Adipocyte (in vitro differentiated cells): ENCODE data around the gene FEM1C.

ENCODE experiments used
- DNase-seq: peaks from one replicate; pipeline ENCODE4 v3.0.0-alpha.2; 2015; ENCODE audit warnings: low read depth
- H3K27me3 ChIP-seq: replicated peaks from 2 replicates; pipeline ENCODE4 v1.7.0; 2013; ENCODE audit warnings: mild to moderate bottlenecking, low read length, moderate library complexity; ENCODE audit not compliant: control insufficient read depth, insufficient read depth
- H3K36me3 ChIP-seq: 2 replicates; pipeline ENCODE4 v1.7.0; 2013; ENCODE audit warnings: low read length, mild to moderate bottlenecking, moderate library complexity; ENCODE audit not compliant: control insufficient read depth, insufficient read depth, severe bottlenecking
- H3K4me1 ChIP-seq: 2 replicates; pipeline ENCODE4 v1.7.0; 2013; ENCODE audit warnings: mild to moderate bottlenecking, low read length, moderate library complexity; ENCODE audit not compliant: control insufficient read depth, insufficient read depth
- H3K4me3 ChIP-seq: 2 replicates; pipeline ENCODE4 v1.7.0; 2013; ENCODE audit warnings: mild to moderate bottlenecking, low read length, moderate library complexity
- H3K9ac ChIP-seq: 2 replicates; pipeline ENCODE4 v1.7.0; 2013; ENCODE audit warnings: mild to moderate bottlenecking, low read length, moderate library complexity
- H3K9me3 ChIP-seq: 2 replicates; pipeline ENCODE4 v1.7.0; 2013; ENCODE audit warnings: mild to moderate bottlenecking, low read length, moderate library complexity; ENCODE audit not compliant: control insufficient read depth

The FEM1C gene

DNA sequence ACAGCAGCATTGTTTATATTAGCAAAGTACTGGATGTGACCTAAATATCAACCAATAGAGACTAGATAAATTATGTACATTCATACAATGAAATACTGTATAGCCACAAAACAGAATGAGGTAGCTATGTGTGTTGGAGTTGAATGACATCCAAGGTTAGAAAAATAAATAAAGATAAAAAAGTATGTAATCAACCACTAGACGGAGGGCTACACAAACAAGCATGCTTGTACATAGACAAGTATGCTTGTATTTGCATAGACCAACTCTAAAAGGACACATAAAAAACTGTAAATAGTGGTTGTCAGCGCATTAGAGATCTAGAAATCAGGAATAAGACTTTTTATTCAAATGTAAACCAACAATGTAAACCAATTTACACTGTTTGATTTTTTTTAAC, 3.0 kb downstream of the FEM1C start:
- H3K9me3 ChIP-seq: peaks cover 9% of the 10 kb centered on the region
- peak; percentile 50 for DNase-seq
- H3K4me3 ChIP-seq: peak overlapping the region; percentile 90

DNA sequence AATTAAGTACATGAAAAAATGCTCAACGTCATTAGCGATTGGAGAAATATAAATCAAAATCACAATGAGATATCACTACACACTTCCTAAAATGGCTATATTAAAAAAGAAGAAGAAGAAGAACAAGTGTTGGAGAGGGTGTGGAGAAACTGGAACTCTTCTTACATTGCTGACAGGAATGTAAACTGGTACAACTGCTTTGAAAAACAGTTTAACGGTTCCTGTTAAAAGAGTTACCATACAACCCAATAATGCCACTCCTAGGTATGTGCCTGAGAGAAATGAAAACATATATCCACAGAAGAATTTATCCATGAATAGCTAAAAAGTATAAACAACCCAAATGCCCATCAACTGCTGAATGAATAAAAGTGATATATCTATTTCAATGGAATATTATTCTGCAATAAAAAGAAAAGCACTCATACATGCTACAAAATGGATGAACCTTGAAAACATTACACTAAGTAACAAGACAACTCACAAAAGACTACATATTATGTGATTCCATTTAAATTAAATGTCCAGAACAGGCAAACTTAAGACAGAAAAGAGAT, 9.0 kb downstream of the FEM1C start:
- no peak for DNase-seq
- H3K9me3 ChIP-seq: no peaks in the 10 kb centered on the region
- no peak overlapping the region for H3K4me3 ChIP-seq
- H3K36me3 ChIP-seq: peaks cover 75% of the 10 kb centered on the region
- H3K27me3 ChIP-seq: no peaks in the 10 kb centered on the region
- H3K9ac ChIP-seq: no peak overlapping the region
- H3K4me1 ChIP-seq: peaks cover 86% of the 10 kb centered on the region

More for the DNA sequence above, 3.0 kb downstream of the FEM1C start:
- peaks cover 50% of the 10 kb centered on the region for H3K36me3 ChIP-seq
- H3K4me1 ChIP-seq: peaks cover 45% of the 10 kb centered on the region
- no peaks in the 10 kb centered on the region for H3K27me3 ChIP-seq
- peak overlapping the region; percentile 96 for H3K9ac ChIP-seq

DNA sequence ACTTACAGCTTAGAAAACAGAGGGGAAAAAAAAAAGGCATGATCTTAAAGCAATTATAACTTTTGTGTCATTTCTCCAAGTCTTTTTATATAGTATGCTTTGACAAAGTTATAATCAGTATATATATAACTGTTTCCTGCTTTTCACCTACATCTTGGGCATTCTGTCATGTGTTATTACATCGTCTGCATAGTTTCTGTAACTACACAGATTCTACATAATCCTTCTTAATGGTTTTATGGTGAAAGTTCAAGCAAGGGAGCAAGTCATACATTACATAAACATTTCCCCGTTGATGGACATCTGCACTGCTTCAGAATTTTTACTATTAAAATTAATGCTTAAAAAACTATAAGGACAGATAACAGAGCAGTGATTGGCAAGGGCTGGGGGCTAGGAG, 12.1 kb downstream of the FEM1C start:
- DNase-seq: peak; percentile 29
- Histone ChIP-seq H3K9me3 (no peaks in the 10 kb centered on the region), H3K36me3 (peaks cover 54% of the 10 kb centered on the region), H3K4me3 (peak overlapping the region; percentile 6), H3K4me1 (peaks cover 84% of the 10 kb centered on the region), H3K9ac (no peak overlapping the region), H3K27me3 (no peaks in the 10 kb centered on the region)

DNA sequence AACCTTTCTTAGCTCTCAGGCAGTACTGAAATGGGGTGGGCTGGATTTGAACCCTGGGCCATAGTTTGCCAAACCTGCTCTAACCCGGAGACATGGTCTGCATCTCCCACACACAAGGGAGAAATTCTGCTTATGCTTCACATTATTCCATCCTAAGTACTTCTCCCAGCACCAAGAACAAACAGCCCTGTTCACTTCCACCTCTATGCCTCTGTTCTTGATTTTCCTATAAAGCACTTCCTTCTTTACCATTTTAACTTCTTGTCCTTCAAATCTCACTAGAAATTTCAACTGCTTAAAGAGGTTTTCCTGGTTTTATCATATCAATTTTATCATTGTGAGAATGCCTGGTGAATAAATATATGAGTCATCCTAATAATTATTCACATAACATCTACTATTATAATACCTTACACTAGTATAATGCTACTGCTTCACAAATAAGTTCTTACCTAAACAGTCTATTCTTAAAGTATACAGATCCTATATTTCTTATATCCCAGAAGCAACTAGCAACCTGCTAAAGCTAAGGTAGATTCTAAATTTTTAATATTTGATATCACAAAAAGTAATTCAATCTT, 12.7 kb downstream of the FEM1C start:
- H3K4me3 ChIP-seq: peak overlapping the region; percentile 4
- no peaks in the 10 kb centered on the region for H3K27me3 ChIP-seq

DNA sequence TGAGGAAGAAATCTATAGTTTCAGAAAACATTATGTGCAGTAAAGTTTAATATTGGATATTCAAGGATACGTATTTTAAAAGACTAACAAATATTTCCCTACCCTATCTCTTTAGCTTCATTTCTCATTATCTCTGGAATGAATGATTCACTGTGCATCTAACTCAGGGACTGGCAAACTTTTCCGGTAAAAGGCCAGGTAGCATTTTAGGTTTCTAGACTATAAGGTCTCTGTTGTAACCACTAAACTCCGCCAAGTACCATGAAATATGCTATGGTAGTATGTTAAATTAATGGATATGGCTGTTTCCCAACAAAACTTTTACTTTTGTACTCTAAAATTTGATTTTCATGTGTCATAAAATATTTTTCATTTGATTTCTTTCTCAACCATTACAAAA, 13.2 kb downstream of the FEM1C start:
- DNase-seq: no peak
- H3K4me3 ChIP-seq: peak overlapping the region; percentile 4
- H3K36me3 ChIP-seq: peaks cover 54% of the 10 kb centered on the region
- H3K4me1 ChIP-seq: peaks cover 80% of the 10 kb centered on the region
- H3K27me3 ChIP-seq: no peaks in the 10 kb centered on the region
- peak overlapping the region; percentile 35 for H3K9ac ChIP-seq
- H3K9me3 ChIP-seq: no peaks in the 10 kb centered on the region

More for the DNA sequence above, 12.7 kb downstream of the FEM1C start:
- Histone ChIP-seq H3K36me3 (peaks cover 54% of the 10 kb centered on the region), H3K4me1 (peaks cover 80% of the 10 kb centered on the region), H3K9me3 (no peaks in the 10 kb centered on the region), H3K9ac (peak overlapping the region; percentile 35)
- DNase-seq: no peak

GRCh38 chr5:115530426-115530825, 14.1 kb downstream of the FEM1C start:
- H3K4me3 ChIP-seq: peak overlapping the region; percentile 65
- no peak overlapping the region for H3K9ac ChIP-seq
- H3K36me3 ChIP-seq: peaks cover 51% of the 10 kb centered on the region
- peaks cover 85% of the 10 kb centered on the region for H3K4me1 ChIP-seq
- no peaks in the 10 kb centered on the region for H3K27me3 ChIP-seq
- DNase-seq: peak; percentile 19
- H3K9me3 ChIP-seq: no peaks in the 10 kb centered on the region

DNA sequence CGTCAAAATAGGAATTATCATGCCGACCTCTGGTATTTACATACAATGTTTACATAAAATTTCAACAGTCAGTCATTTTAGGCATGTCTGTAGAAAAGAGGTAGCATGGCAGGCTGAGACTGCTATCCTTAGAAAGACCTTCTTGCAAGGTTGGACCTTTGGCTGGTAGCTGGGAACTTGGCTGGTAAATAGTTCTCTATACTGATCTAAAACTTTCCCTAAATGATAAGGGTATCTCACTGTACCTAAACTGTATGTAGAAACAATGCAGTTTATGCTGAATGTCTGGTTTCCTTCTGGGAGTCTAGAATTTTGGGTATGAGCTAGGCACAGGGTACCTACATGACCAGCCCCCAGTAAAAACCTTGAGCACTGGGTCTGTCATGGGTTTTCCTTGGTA, 18.0 kb downstream of the FEM1C start:
- DNase-seq: no peak
- Histone ChIP-seq H3K36me3 (peaks cover 58% of the 10 kb centered on the region), H3K9ac (no peak overlapping the region), H3K9me3 (no peaks in the 10 kb centered on the region), H3K27me3 (no peaks in the 10 kb centered on the region), H3K4me3 (no peak overlapping the region), H3K4me1 (peaks cover 86% of the 10 kb centered on the region)

GRCh38 chr5:115524199-115524847, 20.3 kb downstream of the FEM1C start:
- DNase-seq: no peak
- Histone ChIP-seq H3K36me3 (peaks cover 61% of the 10 kb centered on the region), H3K9ac (no peak overlapping the region), H3K9me3 (no peaks in the 10 kb centered on the region), H3K4me1 (peaks cover 63% of the 10 kb centered on the region), H3K27me3 (no peaks in the 10 kb centered on the region), H3K4me3 (no peak overlapping the region)

- Histone ChIP-seq H3K9me3 (no peaks in the 10 kb centered on the region), H3K4me3 (no peak overlapping the region), H3K36me3 (peaks cover 67% of the 10 kb centered on the region), H3K27me3 (no peaks in the 10 kb centered on the region), H3K4me1 (peaks cover 49% of the 10 kb centered on the region), H3K9ac (no peak overlapping the region)
- no peak for DNase-seq
Observed at GRCh38 chr5:115522832-115523403, 21.7 kb downstream of the FEM1C start.

GRCh38 chr5:115520191-115520590, 24.4 kb downstream of the FEM1C start:
- H3K9me3 ChIP-seq: no peaks in the 10 kb centered on the region
- H3K36me3 ChIP-seq: peaks cover 55% of the 10 kb centered on the region
- peaks cover 28% of the 10 kb centered on the region for H3K4me1 ChIP-seq
- no peaks in the 10 kb centered on the region for H3K27me3 ChIP-seq
- no peak overlapping the region for H3K4me3 ChIP-seq
- no peak for DNase-seq
- H3K9ac ChIP-seq: no peak overlapping the region

GRCh38 chr5:115516372-115516771, 28.2 kb downstream of the FEM1C start:
- DNase-seq: no peak
- no peaks in the 10 kb centered on the region for H3K27me3 ChIP-seq
- no peak overlapping the region for H3K9ac ChIP-seq
- peaks cover 32% of the 10 kb centered on the region for H3K36me3 ChIP-seq
- no peak overlapping the region for H3K4me3 ChIP-seq
- no peaks in the 10 kb centered on the region for H3K9me3 ChIP-seq
- H3K4me1 ChIP-seq: no peaks in the 10 kb centered on the region
